Adrenal gland (tissue), 12 donors: Measurements from ENCODE around the gene DUSP14. TPM values are rescaled to one million over a fixed set of nuclear protein-coding genes. Genes with fewer than 3 reads are reported as not detected.

Experiments used
- DNase-seq, 7 donors: peaks; one replicate each; pipeline ENCODE4 v3.0.0-alpha.2; 2019 to 2020
- H3K27ac ChIP-seq, 5 donors: fragments of 200-600 bp; sonication (generic) in 4 of 5; 1 replicate in 3 of 5; 2 replicates in 2 of 5; pipeline versions ENCODE4 v1.5.1 to v1.8.0; 2016 to 2020; ENCODE audit warnings: mild to moderate bottlenecking in 1 of 5
- H3K27me3 ChIP-seq: fragments of 200-600 bp; 2 replicates; pipeline ENCODE4 v1.8.0; 2021
- H3K36me3 ChIP-seq, 2 donors: fragments of 200-600 bp; replicated peaks in 1 of 2; 1 replicate in 1 of 2; 2 replicates in 1 of 2; pipeline versions ENCODE4 v1.5.1 to v1.8.0; 2018 to 2022
- H3K4me1 ChIP-seq, 2 donors: fragments of 200-600 bp; replicated peaks in 1 of 2; 1 replicate in 1 of 2; 2 replicates in 1 of 2; pipeline versions ENCODE4 v1.5.1 to v1.8.0; 2018 to 2021
- H3K4me3 ChIP-seq, 4 donors: fragments of 200-600 bp; sonication (generic) in 3 of 4; one replicate each; pipeline ENCODE4 v1.5.1; 2016 to 2018
- H3K9me3 ChIP-seq, 3 donors: fragments of 200-600 bp; sonication (generic) in 1 of 3; replicated peaks in 1 of 3; 1 replicate in 2 of 3; 2 replicates in 1 of 3; pipeline versions ENCODE4 v1.5.1 to v1.8.0; 2016 to 2021
- CTCF ChIP-seq, 6 experiments: fragments of 450-650 bp in 4 of 6; fragments of 200-600 bp in 2 of 6; sonication (generic) in 1 of 6; IDR thresholded peaks; 1 replicate in 5 of 6; 2 replicates in 1 of 6; pipeline versions ENCODE4 v1.5.1 to v1.8.0; 2016 to 2021; ENCODE audit warnings: antibody characterized with exemption in 6 of 6, mild to moderate bottlenecking in 2 of 6, moderate library complexity in 1 of 6
- POLR2A ChIP-seq, 2 donors: fragments of 450-650 bp; IDR thresholded peaks; one replicate each; pipeline ENCODE4 v1.6.1; 2017; ENCODE audit warnings: antibody characterized with exemption in 2 of 2, mild to moderate bottlenecking in 2 of 2, moderate library complexity in 1 of 2
- WGBS, 4 donors: extraction: QIAGEN DNeasy Blood & Tissue Kit in 2 of 4; methylation state at CpG; one replicate each; pipeline versions ENCODE4 v1.1.5 to v1.1.7; 2013 to 2017; 5-methylcytosine and 5-hydroxymethylcytosine counted together
- intact Hi-C, 2 donors: fragments of 100-400 bp; cut with DNase I; formaldehyde crosslinking; loops; one replicate each; pipeline versions ENCODE4 v1.14.1 to v1.15.0; 2022 to 2023
- polyA plus RNA-seq, 3 donors: library from polyadenylated mRNA; stranded (reverse); fragments of 200-250 nt in 2 of 3; fragments of 350-450 nt in 1 of 3; fragmentation: Illumina TruSeq in 1 of 3; extraction: RNeasy Lipid Tissue Mini Kit (QIAGEN cat#74804) in 1 of 3; gene quantifications; one replicate each; pipeline ENCODE4 v1.2.3, GENCODE V29; 2013 to 2014
- total RNA-seq, 9 donors: library from RNA; depleted of rRNA in 4 of 9; stranded (reverse); fragments of >200 nt in 4 of 9; fragments of 120-200 nt in 1 of 9; fragmentation: NEBNext Ultra II Directional in 1 of 9; extraction: Animal tissue kit (Norgen Biotek cat#: 25700) in 1 of 9; gene quantifications; one replicate each; pipeline versions ENCODE4 v1.1.0 to v1.2.4, GENCODE V29; 2013 to 2023
- donor health status: healthy with polysubstance abuse.
- donor health status: Bipolar disorder and iron deficiency.
- donor health status: DM: yes; HTN: yes; CAD: no.
- donor health status: DM: no; HTN: no; CAD: no.
- donor health status: DM: no; HTN: no; CAD: no.
- donor health status: DM: yes; HTN: yes; CAD: no.

The DUSP14 gene
- total and polyA plus RNA-seq, 12 donors, result 7.2 to 66.2 (median 22.4) TPM

DNA sequence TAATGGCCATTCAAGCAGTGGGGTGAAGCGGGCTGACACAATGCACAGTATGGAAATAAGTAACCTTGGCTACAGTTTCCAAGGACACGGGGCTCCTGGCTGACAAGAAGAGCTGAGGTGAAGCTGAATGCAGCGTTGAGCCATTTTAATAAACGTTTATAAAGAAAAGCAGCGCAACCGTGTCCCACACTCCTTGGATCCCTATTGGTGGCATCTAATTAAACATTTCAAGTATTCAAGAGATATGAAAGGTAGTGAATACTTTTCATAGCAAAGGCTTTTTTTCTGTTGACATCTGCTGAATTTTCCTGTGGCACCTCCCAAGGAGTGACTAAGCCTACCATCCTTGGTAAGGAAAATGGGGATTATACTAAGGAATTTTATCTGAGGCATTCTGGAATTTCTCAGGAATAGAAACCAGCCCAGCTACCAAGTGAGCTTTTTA is 26.5 kb downstream of the DUSP14 start:
- no peak for TF ChIP-seq POLR2A (IDR thresholded peaks at IDR 0.05)
- no peak for TF ChIP-seq CTCF (IDR thresholded peaks at IDR 0.05)
- intact Hi-C loops, result no loop called here
- H3K27ac ChIP-seq, result peak overlapping the region in 1 of 5 donors; percentile 1
- no peaks in the 10 kb centered on the region for H3K27me3 ChIP-seq
- peaks cover 0 to 60% of the 10 kb centered on the region in 2 donors for H3K36me3 ChIP-seq
- no peak overlapping the region for H3K4me3 ChIP-seq
- WGBS, 4 donors, result 42 to 59% (median 50%) methylated on average over 6 of the region's 6 CpGs
- H3K4me1 ChIP-seq, result peaks cover 0 to 14% of the 10 kb centered on the region in 2 donors
- no peaks in the 10 kb centered on the region for H3K9me3 ChIP-seq
- peak in 1 of 7 donors; percentile 27 for DNase-seq

GRCh38 chr17:37517881-37518280 is 28.2 kb downstream of the DUSP14 start:
- peaks cover 0 to 14% of the 10 kb centered on the region in 2 donors for H3K4me1 ChIP-seq
- TF ChIP-seq CTCF (IDR thresholded peaks at IDR 0.05) (no peak), POLR2A (IDR thresholded peaks at IDR 0.05) (no peak)
- no peak overlapping the region for H3K4me3 ChIP-seq
- WGBS, 4 donors, result 93 to 95% (median 94%) methylated on average over 4 of the region's 4 CpGs
- no peak for DNase-seq
- H3K27ac ChIP-seq, result no peak overlapping the region
- no peaks in the 10 kb centered on the region for H3K27me3 ChIP-seq
- intact Hi-C loops, result no loop called here
- peaks cover 0 to 60% of the 10 kb centered on the region in 2 donors for H3K36me3 ChIP-seq
- H3K9me3 ChIP-seq, result no peaks in the 10 kb centered on the region

DNA sequence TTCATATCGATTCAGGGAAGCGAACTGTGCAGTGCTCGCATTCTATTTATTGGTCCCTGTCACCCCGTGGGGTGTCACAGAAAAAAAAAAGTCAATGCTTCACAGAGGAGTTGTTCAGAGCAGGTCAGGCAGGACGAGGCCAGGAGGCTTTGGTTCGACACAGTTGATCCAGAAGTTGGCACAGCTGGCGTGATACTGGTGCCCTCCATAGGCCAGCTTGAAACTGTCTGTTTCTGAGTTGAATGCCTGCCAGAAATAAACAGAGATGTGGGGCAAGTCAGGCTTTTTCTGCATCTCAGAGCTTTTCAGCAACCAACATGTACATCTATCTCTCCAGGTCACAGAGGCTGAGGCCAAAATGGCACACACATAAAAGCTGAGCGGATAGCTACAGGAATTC is 29.1 kb downstream of the DUSP14 start:
- Histone ChIP-seq H3K27me3 (no peaks in the 10 kb centered on the region), H3K4me1 (peaks cover 0 to 14% of the 10 kb centered on the region in 2 donors), H3K9me3 (no peaks in the 10 kb centered on the region), H3K4me3 (no peak overlapping the region), H3K36me3 (peaks cover 0 to 59% of the 10 kb centered on the region in 2 donors), H3K27ac (no peak overlapping the region)
- TF ChIP-seq POLR2A (IDR thresholded peaks at IDR 0.05) (no peak), CTCF (IDR thresholded peaks at IDR 0.05) (peak in 4 of 6 experiments; percentile 16 to 33 (median 28))
- peak in 6 of 7 donors; percentile 51 to 78 (median 62) for DNase-seq
- WGBS, 4 donors, result 69 to 76% (median 74%) methylated on average over 8 of the region's 8 CpGs
- intact Hi-C loops, result no loop called here

GRCh38 chr17:37519251-37519985 is 29.7 kb downstream of the DUSP14 start:
- no peak for DNase-seq
- 72 to 84% (median 78%) methylated on average over 5 of the region's 5 CpGs for WGBS, 4 donors
- Histone ChIP-seq H3K27ac (no peak overlapping the region), H3K4me1 (peaks cover 0 to 14% of the 10 kb centered on the region in 2 donors), H3K4me3 (no peak overlapping the region), H3K9me3 (no peaks in the 10 kb centered on the region), H3K36me3 (peaks cover 0 to 62% of the 10 kb centered on the region in 2 donors), H3K27me3 (no peaks in the 10 kb centered on the region)
- intact Hi-C loops, result no loop called here
- TF ChIP-seq CTCF (IDR thresholded peaks at IDR 0.05) (no peak), POLR2A (IDR thresholded peaks at IDR 0.05) (no peak)
